Natural killer cell (primary cell): ENCODE results near the gene TMEM80. TPM values are rescaled to one million over a fixed set of nuclear protein-coding genes. Genes with fewer than 3 reads are reported as not detected.
"Not testable (repeated sequence)": the region's sequence is repeated elsewhere in the genome, so short reads cannot be mapped to it uniquely, and the experiment has no call there.

Experiments
- ATAC-seq, 3 donors: fragments of 150-1000 bp in 2 of 3; fragments of 200-7000 bp in 1 of 3; cut with Tn5 transposase; 1 replicate in 1 of 3; 2 replicates in 2 of 3; pipeline ENCODE4 v1.10.0; 2021; ENCODE audit warnings: mild to moderate bottlenecking in 2 of 3, moderate library complexity in 2 of 3
- DNase-seq, 2 donors: peaks; one replicate each; pipeline versions ENCODE4 v3.0.0 to v3.0.0-alpha.2; 2013 to 2021; ENCODE audit warnings: mixed read lengths in 1 of 2
- H3K27ac ChIP-seq: one replicate; pipeline ENCODE4 v1.5.1; 2013; ENCODE audit warnings: mild to moderate bottlenecking, low read length
- H3K27me3 ChIP-seq: one replicate; pipeline ENCODE4 v1.6.1; 2013; ENCODE audit warnings: low read length; ENCODE audit not compliant: control insufficient read depth, insufficient read depth
- H3K36me3 ChIP-seq: one replicate; pipeline ENCODE4 v1.6.1; 2013; ENCODE audit warnings: low read length; ENCODE audit not compliant: control insufficient read depth, insufficient read depth
- H3K4me1 ChIP-seq: one replicate; pipeline ENCODE4 v1.6.1; 2013; ENCODE audit warnings: low read length; ENCODE audit not compliant: control insufficient read depth, insufficient read depth
- H3K4me3 ChIP-seq: one replicate; pipeline ENCODE4 v1.5.1; 2013; ENCODE audit warnings: low read length
- H3K9me3 ChIP-seq: one replicate; pipeline ENCODE4 v1.6.1; 2013; ENCODE audit warnings: low read length; ENCODE audit not compliant: control insufficient read depth, insufficient read depth
- H3K27ac Mint-ChIP-seq, 2 donors: one replicate each; pipeline ENCODE4 v1.8.0; 2022; ENCODE audit warnings: mild to moderate bottlenecking in 2 of 2, mixed read lengths in 2 of 2, moderate library complexity in 1 of 2
- H3K27me3 Mint-ChIP-seq, 2 donors: one replicate each; pipeline ENCODE4 v1.8.0; 2022; ENCODE audit warnings: low read depth in 2 of 2, mixed read lengths in 2 of 2
- H3K36me3 Mint-ChIP-seq: one replicate; pipeline ENCODE4 v1.8.0; 2022; ENCODE audit warnings: mixed read lengths
- H3K4me1 Mint-ChIP-seq, 2 donors: one replicate each; pipeline ENCODE4 v1.8.0; 2022; ENCODE audit warnings: mixed read lengths in 2 of 2
- H3K4me3 Mint-ChIP-seq: one replicate; pipeline ENCODE4 v1.8.0; 2022; ENCODE audit warnings: mild to moderate bottlenecking, moderate library complexity, mixed read lengths
- H3K9me3 Mint-ChIP-seq, 2 donors: one replicate each; pipeline ENCODE4 v1.8.0; 2022; ENCODE audit warnings: mixed read lengths in 2 of 2
- CTCF ChIP-seq: fragments of 200-600 bp; IDR thresholded peaks from one replicate; pipeline ENCODE4 v1.8.0; 2022; ENCODE audit warnings: antibody characterized with exemption
- WGBS: methylation state at CpG from one replicate; pipeline ENCODE4 v1.1.7; 2013; ENCODE audit warnings: missing lambda C conversion rate; ENCODE audit not compliant: insufficient coverage; 5-methylcytosine and 5-hydroxymethylcytosine counted together
- intact Hi-C: fragments of 100-400 bp; cut with micrococcal nuclease; formaldehyde crosslinking; loops from one replicate; pipeline ENCODE4 v1.14.2; 2022
- total RNA-seq, 4 donors: library from RNA; stranded (reverse); fragments of 120-200 nt in 1 of 4; gene quantifications; one replicate each; pipeline versions ENCODE4 v1.2.3 to v1.2.4, GENCODE V29; 2013 to 2022

TMEM80 gene
- total RNA-seq, 3 donors from 2014 or later (not counting 1 experiment from before 2014, with no cell fraction given): 17.8 to 42.1 (median 33.0) TPM

- Histone ChIP-seq H3K27ac (no peak overlapping the region), H3K9me3 (no peaks in the 10 kb centered on the region), H3K27me3 (no peaks in the 10 kb centered on the region), H3K4me1 (no peaks in the 10 kb centered on the region), H3K4me3 (no peak overlapping the region), H3K36me3 (peaks cover 13% of the 10 kb centered on the region)
- intact Hi-C loops: loop anchor here (10.0 kb wide), 1 partner anchor 71 kb away; no protein-coding TSS in a partner anchor
- no peaks in the 10 kb centered on the region for H3K36me3 Mint-ChIP-seq
- H3K4me1 Mint-ChIP-seq: no peaks in the 10 kb centered on the region
- no peak overlapping the region for H3K4me3 Mint-ChIP-seq
- WGBS: 91% methylated on average over 15 of the region's 15 CpGs
- DNase-seq (no peak), ATAC-seq (no peak)
- H3K27ac Mint-ChIP-seq: no peak overlapping the region
- H3K27me3 Mint-ChIP-seq: no peaks in the 10 kb centered on the region
- TF ChIP-seq CTCF: no peak
- H3K9me3 Mint-ChIP-seq: no peaks in the 10 kb centered on the region
Observed at GRCh38 chr11:653837-654236, 41.8 kb upstream of the TMEM80 start.

- not testable (repeated sequence) for DNase-seq, H3K27ac ChIP-seq, H3K4me3 ChIP-seq, H3K9me3 Mint-ChIP-seq, H3K27me3 ChIP-seq, H3K4me1 Mint-ChIP-seq, H3K27me3 Mint-ChIP-seq, H3K9me3 ChIP-seq, ATAC-seq, H3K36me3 Mint-ChIP-seq, H3K27ac Mint-ChIP-seq, H3K4me3 Mint-ChIP-seq, H3K4me1 ChIP-seq
- peaks cover 14% of the 10 kb centered on the region for H3K36me3 ChIP-seq
- 97% methylated on average over 10 of the region's 12 CpGs for WGBS
- intact Hi-C loops: loop anchor here (10.0 kb wide), 1 partner anchor 70 kb away; no protein-coding TSS in a partner anchor
Observed at GRCh38 chr11:654444-654843, 41.2 kb upstream of the TMEM80 start.

- 96% methylated on average over 30 of the region's 30 CpGs for WGBS
- H3K9me3 ChIP-seq: no peaks in the 10 kb centered on the region
- no peaks in the 10 kb centered on the region for H3K9me3 Mint-ChIP-seq
- no peak for DNase-seq
- H3K4me3 Mint-ChIP-seq: no peak overlapping the region
- no peak overlapping the region for H3K27ac Mint-ChIP-seq
- H3K36me3 Mint-ChIP-seq: no peaks in the 10 kb centered on the region
- no peaks in the 10 kb centered on the region for H3K27me3 ChIP-seq
- TF ChIP-seq CTCF: no peak
- no peaks in the 10 kb centered on the region for H3K27me3 Mint-ChIP-seq
- no peaks in the 10 kb centered on the region for H3K4me1 ChIP-seq
- no peak overlapping the region for H3K4me3 ChIP-seq
- H3K36me3 ChIP-seq: peaks cover 14% of the 10 kb centered on the region
- ATAC-seq: no peak
- intact Hi-C loops: loop anchor here (10.0 kb wide), 1 partner anchor 70 kb away; no protein-coding TSS in a partner anchor
- no peak overlapping the region for H3K27ac ChIP-seq
- no peaks in the 10 kb centered on the region for H3K4me1 Mint-ChIP-seq
Observed at GRCh38 chr11:655036-655726, 40.4 kb upstream of the TMEM80 start.

GRCh38 chr11:656426-656825, 39.2 kb upstream of the TMEM80 start:
- 97% methylated on average over 14 of the region's 14 CpGs for WGBS
- intact Hi-C loops: loop anchor here (10.0 kb wide), 1 partner anchor 68 kb away; no protein-coding TSS in a partner anchor
- H3K4me3 Mint-ChIP-seq: no peak overlapping the region

More at GRCh38 chr11:656426-656825, 39.2 kb upstream of the TMEM80 start:
- peaks cover 13% of the 10 kb centered on the region for H3K36me3 ChIP-seq
- Mint-ChIP-seq H3K27me3 (no peaks in the 10 kb centered on the region), H3K27ac (no peak overlapping the region), H3K36me3 (no peaks in the 10 kb centered on the region), H3K9me3 (no peaks in the 10 kb centered on the region), H3K4me1 (no peaks in the 10 kb centered on the region)
- ATAC-seq (no peak), DNase-seq (no peak)
- no peak for TF ChIP-seq CTCF
- no peak overlapping the region for H3K4me3 ChIP-seq
- no peaks in the 10 kb centered on the region for H3K9me3 ChIP-seq
- H3K27ac ChIP-seq: no peak overlapping the region
- no peaks in the 10 kb centered on the region for H3K4me1 ChIP-seq
- no peaks in the 10 kb centered on the region for H3K27me3 ChIP-seq
